ENCODE results near the gene NEURL2.
"Not testable (repeated sequence)": the region's sequence is repeated elsewhere in the genome, so short reads cannot be mapped to it uniquely, and the experiment has no call there.

NEURL2 gene

DNA sequence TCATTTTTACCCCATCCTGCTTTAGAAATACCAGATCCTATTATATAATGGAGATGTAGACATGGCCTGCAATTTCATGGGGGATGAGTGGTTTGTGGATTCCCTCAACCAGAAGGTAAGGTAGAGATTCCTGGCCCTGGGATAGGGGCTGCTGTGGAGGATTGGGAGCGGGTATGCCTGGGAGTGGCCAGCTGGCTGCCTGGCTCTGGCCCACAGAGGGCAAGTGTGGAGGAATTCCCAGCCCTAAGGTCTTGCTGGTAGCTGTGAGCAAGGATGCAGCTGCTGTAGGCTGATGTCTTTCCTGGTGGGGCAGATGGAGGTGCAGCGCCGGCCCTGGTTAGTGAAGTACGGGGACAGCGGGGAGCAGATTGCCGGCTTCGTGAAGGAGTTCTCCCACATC is 6.7 kb upstream of the NEURL2 start:
- no peak for DNase-seq

DNA sequence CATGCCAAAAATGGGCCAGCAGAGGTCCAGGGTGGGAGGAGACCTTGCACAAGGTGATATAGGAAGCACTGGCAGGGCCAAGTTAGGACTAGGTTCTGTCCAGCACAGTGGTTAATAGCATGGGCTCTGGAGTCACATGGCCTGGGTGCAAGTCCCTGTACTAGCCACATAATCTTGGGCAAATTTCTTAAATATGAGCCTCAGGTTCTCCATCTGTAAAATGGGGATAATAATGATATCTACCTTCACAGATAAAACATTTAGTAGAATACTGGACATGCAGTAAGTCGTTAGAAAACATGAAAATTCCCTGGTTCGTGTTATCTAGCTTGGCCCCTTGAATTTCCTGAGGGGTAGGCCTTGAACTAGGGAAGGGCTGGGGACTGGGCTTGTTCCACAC is 6.3 kb upstream of the NEURL2 start:
- DNase-seq, result no peak

DNA sequence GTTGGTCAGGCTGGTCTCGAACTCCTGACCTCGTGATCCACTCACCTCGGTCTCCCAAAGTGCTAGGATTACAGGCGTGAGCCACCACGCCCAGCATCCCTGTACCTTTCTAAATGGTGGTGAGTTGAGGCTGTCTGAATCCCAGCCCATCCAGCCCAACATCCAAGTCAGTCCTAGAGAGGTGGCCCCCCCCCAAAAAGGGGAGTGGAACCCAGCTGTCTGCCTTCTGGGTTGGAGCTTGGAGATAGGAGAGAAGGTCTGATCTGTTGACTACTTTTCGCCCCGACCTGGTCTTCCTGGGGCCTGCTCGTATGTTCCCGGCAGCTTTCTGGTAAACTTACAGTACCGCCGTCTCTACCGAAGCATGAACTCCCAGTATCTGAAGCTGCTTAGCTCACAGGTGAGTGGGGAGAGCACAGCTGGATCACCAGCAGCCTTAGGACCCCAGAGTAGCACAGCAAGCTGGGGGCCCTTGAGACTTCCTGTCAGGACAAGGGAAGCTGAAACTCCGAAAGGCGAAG is 5.7 kb upstream of the NEURL2 start:
- no peak for DNase-seq

DNA sequence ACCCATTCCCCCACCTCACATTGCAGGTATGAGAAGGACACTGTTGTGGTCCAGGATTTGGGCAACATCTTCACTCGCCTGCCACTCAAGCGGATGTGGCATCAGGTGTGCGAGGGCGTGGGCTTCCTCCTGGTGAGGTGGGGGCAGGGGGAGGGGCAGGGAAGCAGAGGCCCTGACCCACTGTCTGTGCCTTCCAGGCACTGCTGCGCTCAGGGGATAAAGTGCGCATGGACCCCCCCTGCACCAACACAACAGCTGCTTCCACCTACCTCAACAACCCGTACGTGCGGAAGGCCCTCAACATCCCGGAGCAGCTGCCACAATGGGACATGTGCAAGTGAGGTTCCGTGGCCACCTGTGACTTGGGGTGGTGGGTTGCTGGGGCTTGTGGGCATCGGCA is 3.8 kb upstream of the NEURL2 start:
- no peak for DNase-seq

DNA sequence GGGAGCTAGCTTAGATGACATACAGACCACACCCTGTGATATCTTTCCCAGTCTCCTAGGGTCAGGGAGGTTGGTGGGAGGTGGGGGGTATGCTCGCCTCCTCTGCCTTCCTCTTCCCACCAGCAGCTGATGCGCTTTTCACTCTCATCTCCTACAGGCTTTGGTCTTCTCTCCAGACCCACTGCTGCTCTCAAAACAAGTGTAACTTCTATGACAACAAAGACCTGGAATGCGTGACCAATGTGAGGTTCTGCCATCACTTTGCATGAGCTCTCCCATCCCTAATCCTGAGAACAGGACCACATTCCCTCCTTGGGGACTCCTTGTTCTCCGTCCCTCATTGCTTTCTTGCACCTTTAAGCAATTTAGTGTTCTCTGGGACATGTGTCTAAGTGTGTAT is 2.8 kb upstream of the NEURL2 start:
- no peak for DNase-seq

DNA sequence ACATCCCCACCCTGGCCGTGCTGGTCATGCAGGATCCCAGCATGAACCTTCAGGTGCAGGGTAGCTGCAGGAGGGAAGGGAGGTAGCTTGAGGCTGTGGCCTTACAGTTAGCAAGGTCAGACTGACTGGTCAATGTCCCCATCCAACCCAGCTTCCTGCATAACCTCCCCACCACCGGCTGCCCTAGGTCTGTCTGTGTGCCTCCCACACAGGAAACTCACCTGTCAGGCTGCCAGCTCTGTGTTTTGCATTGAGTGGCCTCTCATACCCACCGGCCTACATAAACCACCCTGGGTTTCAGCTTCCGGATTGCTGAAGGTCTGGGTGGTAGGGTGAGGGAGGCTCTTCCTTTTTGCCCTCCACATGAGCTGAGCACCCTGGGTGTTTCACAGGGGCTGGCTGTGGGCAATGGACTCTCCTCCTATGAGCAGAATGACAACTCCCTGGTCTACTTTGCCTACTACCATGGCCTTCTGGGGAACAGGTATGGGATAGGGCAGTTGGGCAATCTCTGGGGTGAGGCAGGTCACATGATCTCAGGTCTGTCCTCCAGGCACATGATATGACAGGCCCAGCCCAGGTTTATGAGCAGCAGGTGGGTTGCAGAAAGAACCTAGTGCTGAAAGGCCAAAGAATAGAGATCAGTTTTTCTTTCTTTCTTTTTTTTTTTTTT is 2.0 kb upstream of the NEURL2 start:
- no peak for DNase-seq

DNA sequence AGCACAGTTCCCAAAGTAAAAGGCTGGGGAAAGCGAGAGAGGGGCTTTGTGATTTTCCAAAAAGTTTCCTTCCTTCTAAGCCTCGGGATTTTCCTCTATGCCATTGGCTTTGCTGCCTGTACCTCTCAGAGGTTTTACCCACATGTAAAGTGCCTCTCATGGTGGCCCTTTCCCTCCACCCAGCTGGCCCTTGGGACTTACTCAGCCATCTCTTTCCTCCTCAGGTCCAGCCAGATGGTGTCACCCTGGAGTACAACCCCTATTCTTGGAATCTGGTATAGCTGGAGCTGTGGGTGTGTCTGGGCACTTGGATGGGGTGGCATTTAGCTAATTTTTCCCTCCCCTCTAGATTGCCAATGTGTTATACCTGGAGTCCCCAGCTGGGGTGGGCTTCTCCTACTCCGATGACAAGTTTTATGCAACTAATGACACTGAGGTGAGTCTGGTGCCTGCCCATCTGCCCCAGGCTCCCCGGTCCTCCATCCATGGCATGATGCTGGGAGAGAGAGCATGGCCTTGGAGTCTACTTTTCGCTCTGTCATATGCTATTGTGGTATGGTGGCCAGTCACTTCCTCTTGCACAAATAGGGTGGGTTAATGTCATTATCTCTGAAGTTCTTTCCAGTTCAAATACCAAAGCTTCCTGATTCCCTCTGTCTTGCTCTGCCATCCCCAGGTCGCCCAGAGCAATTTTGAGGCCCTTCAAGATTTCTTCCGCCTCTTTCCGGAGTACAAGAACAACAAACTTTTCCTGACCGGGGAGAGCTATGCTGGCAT is 1.2 kb upstream of the NEURL2 start:
- no peak for DNase-seq

DNA sequence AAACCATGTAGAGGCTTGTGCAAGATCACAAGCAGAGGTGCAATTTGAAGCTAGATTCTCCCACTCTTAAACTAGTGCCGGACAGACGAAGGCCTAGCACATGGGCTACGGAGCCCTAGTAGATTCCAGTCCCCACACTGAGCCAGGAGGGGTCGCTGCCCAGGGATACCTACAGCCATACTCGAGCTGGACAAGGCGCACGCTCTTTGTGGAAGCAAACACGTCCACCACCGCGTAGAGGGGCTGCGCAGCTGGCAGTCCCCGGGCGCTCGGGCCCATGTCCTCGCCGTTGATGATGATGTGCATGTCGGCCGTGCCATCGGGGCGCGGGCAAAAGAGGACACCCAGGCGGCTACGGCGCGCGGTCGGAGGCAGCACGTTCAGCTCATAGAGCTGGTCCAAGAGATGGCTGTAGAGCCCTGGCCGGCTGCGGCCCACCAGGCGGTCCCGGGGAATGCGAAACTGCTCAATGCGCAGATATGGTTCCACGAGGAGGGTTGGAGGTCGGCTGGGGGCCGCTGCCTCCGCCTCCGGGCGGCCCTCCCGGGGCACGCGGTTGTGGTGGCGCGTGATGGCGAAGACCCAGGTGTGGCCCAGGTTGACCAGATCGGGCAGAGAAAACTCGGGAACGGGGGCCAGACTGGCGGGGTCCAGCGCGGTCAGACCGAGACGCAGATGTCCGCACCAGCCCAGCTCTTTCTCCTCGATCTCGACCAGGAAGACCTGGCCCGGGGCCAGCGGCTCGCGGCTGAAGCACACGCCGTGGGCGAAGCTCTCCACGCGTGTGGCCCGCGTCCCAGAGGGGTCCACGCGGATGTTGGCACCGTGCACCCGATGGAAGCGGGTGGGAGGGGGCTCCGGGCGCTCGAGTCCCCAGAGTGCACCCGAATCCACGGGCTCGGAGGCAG is 677 bp downstream of the NEURL2 start:
- no peak for DNase-seq

DNA sequence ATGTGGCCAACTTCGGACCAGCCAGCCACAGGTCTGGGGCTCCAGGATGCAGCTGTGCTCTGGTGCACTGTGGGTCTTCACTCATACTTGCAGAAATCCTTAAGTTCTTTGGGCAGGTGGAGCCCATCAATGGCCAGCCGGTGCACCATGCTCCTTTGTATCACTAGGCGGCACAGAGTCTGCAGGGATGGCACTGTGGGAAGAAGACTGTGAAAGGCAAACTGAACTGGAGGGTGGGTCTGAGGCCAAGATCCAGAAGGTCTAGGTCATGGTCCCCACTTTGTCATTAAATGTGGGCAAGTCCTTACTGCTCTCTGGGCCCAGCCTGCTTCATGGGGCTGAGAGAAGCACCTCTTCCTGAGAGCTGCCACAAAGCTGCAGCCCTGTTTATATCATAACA is 2.3 kb downstream of the NEURL2 start:
- DNase-seq, result no peak

DNA sequence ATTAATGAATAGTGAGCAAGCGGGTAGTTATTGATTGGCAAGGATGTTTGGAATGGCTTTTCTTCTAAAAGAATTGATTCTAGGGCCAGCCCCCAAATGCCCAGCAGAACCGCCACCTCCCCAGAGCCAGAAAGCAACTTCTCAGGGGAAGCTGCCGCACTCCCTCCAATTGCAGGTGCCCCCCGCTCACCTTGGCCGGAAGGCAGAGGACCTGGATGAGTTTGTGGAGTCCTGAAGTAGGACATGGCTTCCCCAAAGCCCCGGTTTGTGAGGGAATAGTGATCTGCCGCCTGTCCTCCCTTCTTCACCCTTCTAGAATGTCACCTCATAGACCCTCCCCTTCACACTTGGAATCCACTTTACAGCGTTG is 3.7 kb downstream of the NEURL2 start, which contains the start of gene SPATA25:
Gene SPATA25 (minus strand): TSS at position 277 of the 370 bp plus-strand sequence. CDS start 32 bp downstream, at position 245.
- DNase-seq, result no peak

DNA sequence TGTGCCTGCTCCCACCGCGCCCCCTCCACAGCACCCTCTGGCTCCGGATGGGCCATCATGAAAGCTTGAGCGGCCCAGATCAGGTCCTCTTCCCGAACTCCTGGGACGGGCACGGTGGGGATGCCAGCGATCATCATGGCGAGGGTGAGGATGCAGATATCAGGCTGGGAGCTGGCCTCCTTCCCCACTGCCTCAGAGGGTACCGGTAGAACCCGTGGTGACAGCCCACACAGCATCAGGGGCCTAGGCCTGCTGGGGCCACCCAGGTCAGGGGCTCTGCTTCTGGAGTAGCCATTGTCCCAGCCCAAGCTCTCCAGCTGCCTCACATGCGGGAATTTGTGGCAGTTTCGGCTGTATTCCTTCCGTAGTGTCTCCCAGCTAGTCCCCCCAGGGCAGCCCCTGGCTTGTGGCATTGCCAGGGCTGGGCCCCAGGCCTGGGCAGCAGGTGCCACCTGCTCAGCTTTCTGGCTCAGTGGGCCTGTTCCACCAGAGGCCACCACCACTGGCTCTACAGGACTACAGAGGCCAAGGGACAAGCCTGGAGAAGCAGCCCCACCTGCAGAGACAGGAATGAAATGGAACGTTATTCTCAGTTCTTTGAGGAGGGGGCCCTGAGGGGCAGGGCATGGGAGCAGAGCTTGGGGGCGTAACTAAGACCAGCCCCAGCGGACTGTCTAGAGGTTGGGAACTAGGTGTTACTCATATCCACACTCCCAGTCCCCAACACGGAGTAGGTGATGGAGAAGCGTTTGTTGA is 4.2 kb downstream of the NEURL2 start:
- no peak for DNase-seq

DNA sequence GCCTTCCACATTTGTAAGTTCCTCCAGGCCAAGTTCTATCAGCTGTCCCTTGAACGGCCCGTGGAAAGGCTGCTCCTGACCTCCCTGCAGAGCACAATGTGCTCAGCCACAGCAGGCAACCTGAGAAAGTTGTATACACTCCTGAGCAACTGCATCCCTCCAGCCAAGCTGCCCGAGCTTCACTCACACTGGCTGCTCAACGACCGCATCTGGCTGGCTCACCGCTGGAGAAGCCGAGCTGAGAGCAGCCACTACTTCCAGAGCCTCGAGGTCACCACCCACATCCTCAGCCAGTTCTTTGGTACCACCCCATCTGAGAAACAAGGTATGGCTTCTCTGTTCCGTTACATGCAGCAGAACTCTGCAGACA is 7.9 kb downstream of the NEURL2 start:
- DNase-seq, result no peak

DNA sequence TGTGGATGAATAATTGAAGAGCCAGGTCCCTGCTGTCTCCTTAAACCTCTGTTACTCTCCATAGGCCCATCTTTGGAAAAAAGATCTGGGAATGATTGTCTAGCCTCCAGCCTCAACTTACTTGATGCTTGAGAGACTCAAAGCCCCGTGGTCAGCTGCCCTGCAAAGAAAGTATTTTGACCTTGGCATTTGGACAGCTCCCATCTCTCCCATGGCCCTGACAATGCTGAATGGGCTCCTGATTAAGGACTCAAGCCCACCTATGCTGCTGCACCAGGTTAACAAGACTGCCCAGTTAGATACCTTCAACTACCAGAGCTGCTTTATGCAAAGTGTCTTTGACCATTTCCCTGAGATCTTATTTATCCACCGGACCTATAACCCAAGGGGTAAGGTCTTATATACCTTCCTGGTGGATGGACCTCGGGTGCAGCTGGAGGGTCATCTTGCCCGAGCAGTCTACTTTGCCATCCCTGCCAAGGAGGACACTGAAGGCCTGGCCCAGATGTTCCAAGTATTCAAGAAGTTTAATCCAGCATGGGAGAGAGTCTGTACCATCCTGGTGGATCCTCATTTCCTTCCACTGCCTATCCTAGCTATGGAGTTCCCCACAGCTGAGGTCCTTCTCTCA is 8.4 kb downstream of the NEURL2 start:
- no peak for DNase-seq

DNA sequence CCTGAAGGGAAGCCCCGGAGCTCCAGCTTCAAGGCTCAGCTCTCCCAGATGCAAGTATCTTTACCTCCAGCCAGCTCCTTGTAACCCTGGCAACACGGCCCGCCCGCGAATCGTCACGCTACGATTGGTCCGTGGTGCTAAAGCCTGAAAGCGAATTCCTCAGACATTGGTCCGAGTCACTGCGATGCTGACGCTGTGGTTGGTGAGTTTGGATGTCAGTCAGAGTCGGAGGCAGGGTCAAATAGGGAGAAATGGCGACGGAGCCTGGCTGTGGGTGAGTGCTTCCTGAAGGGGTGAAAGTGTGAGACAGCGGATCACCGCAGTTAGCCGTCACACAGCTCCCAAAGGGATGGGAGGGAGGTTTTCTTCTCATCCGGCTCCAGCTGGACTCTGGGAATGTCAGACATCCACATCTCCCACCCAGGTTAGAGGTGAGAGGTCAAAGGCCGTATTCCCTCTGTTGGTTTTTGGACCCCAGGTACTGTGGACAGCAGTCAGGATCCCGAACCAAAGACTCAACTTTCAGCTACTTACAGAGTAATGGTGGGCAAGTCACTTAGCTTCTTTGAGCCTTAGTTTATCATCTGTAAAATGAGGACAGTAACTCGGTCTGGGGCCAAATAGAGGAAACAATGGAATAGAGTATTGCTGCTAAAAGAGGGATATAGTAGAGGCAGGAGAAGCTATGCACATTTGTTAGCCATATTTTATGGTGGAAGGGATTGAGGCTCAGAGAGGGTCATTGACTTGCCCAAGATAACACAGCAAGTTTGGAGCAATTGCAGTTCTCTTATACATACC is 9.8 kb downstream of the NEURL2 start, which contains the start of gene ZSWIM1:
Gene ZSWIM1 (plus strand): TSS at position 240 of the 801 bp plus-strand sequence. CDS start 1,366 bp downstream, outside the sequence.
- DNase-seq, result peak; percentile 97

DNA sequence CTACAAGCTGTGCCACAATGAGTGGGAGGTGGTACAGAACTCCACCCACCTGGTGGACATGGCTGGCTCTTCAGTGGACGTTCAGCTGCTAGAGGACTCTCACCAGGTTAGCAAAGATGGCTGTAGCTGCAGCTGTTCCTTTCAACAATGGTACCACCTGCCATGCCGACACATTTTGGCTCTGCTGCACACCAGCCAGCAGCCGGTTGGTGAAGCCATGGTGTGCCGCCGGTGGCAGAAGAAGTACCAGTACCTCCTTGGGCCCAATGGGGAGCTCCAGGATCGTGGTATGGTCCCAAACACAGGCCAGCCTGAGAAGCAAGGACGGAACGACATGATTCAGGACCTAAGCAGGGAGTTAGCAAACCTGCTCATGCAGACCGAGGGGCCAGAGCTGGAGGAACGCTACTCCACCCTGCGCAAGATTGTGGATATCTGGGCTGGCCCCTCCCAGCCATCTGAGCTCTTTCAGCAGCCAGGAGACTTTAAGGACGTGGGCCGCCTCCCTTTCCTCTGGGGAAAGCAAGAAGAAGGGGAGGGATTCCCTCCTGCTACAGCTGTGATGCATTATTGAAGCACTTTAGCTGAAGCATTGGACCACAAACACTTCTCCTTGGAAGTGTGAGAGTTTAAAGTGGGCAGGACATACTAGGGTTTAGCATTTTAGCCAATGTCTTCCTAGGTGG is 12.8 kb downstream of the NEURL2 start:
- no peak for DNase-seq

DNA sequence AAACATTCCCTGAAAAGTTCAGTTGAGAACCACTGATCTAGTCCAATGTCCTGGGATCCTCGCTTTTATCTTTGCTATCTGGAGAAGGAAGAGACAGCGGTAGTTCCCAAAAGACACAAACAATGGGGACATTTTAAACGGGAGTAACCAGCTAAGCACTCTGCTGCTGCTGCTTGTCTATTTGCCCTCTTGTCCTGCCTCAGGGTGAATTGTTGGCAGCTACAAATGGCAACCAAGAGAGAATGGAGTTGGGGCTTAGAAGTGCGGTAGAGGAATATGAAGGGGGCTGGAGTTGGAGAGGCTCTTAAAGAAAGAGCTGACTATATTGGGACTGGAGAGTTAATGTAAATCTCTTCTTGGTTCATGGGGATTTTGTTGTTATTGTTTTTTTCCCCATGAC is 16.4 kb downstream of the NEURL2 start:
- DNase-seq, result no peak

DNA sequence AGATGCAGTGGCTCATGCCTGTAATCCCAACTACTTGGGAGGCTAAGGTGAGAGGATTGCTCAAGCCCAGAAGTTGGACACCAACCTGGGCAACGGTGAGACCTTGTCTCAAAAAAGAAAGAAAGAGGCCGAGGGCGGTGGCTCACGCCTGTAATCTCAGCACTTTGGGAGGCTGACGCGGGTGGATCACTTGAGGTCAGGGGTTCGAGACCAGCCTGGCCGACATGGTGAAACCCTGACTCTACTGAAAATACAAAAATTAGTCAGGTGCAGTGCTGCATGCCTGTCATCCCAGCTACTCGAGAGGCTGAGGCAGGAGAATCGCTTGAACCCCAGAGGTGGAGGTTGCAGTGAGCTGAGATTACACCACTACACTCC is 16.9 kb downstream of the NEURL2 start:
- not testable (repeated sequence) for DNase-seq

DNA sequence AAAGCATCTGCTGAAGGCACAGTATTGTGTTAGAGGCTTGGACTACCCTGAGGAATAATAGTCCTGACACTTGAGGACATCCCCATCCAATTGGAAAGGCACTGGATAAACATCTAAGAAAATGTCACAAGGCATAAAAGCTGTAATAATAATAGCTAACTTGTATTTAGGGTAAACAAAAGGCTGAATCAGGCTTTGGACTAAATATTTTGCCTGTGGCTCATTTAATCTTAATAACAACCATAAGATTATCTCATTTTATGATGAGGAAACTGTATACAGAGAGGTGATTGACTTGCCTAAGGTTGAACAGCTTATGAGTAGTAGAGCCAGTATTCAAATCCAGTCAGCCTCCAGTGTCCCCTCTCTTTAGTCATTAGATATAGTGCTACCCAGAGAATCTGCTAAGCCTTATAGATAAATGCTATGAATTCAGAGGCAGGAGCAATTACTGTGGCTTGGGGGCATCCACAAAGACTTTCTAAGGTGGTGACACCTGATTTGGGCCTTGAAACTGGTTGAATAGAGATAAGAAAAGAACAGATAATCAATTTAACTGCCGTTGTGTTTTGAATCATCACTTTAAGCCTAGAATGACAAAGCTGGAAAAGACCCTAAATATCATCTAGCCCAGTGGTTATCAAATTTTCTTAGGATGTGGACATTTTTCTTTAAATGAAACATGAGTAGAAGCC is 17.5 kb downstream of the NEURL2 start:
- DNase-seq, result no peak

DNA sequence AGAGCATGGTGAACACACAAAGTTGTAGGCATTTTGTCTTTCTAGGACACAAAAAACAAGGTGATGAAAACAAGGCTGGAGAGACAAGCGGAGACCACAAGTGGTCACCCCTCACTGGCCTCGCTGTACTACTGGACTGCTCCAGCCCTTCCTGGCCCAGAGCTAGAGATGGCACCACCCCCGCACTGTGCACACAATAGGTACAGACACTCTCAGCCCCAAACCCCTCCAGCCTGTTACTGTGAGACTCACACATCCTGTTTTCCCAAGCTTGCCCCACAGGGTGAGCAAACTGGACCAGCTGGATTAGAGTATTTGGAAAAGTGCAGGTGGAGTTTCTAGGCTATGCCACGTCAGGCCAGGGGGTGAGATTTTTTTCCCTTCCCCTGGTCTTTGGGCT is 18.4 kb downstream of the NEURL2 start:
- DNase-seq, result no peak

DNA sequence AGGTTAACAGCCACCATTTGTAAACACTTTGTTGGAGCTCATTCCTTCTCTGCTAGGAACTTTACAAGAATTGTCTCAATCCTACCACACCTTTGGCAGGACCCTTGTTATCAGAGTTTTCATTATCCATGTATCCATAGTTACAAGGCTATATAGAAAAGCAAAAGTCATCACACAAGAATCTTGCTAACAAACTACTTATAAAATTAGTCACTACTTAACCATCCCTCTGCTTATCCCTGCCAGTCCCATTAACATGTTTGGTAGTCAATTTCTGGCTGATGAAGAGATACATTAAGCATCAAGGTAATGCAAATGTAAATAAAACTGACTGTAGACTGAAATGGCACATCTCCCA is 23.2 kb downstream of the NEURL2 start:
- DNase-seq, result no peak

All from NCI-H446 treated with DMSO at 0.1 percent for 48 hours (cell line).